Chondrocyte (in vitro differentiated cells): ENCODE data around the gene TBC1D22B. TPM values are rescaled to one million over a fixed set of nuclear protein-coding genes. Genes with fewer than 3 reads are reported as not detected.

ENCODE experiments used
- DNase-seq: peaks from one replicate; pipeline ENCODE4 v3.0.0; 2021; ENCODE audit warnings: mixed read lengths, low spot score
- H3K27ac Mint-ChIP-seq: one replicate; pipeline ENCODE4 v1.8.0; 2021; ENCODE audit warnings: mild to moderate bottlenecking, moderate library complexity, mixed read lengths; ENCODE audit not compliant: unreplicated experiment
- H3K27me3 Mint-ChIP-seq: 2 replicates; pipeline ENCODE4 v1.8.0; 2021; ENCODE audit warnings: low read depth, mixed read lengths
- H3K36me3 Mint-ChIP-seq: 2 replicates; pipeline ENCODE4 v1.8.0; 2021; ENCODE audit warnings: low read depth, mixed read lengths
- H3K4me1 Mint-ChIP-seq: 2 replicates; pipeline ENCODE4 v1.8.0; 2021; ENCODE audit warnings: low read depth, mild to moderate bottlenecking, mixed read lengths
- H3K4me3 Mint-ChIP-seq: one replicate; pipeline ENCODE4 v1.8.0; 2021; ENCODE audit warnings: mild to moderate bottlenecking, moderate library complexity, mixed read lengths; ENCODE audit not compliant: unreplicated experiment
- H3K9me3 Mint-ChIP-seq: 2 replicates; pipeline ENCODE4 v1.8.0; 2021; ENCODE audit warnings: low read depth, mixed read lengths
- CTCF ChIP-seq: fragments of 200-600 bp; sonication (generic); IDR thresholded peaks from 2 replicates; pipeline ENCODE4 v1.5.0; 2021; ENCODE audit warnings: antibody characterized with exemption, mild to moderate bottlenecking, moderate library complexity
- total RNA-seq: library from RNA; stranded (reverse); gene quantifications from 3 replicates; pipeline ENCODE4 v1.2.1, GENCODE V29; 2021

Gene TBC1D22B
- total RNA-seq, 1 donor from 2014 or later: 11.5 TPM

- Mint-ChIP-seq H3K27me3 (no peaks in the 10 kb centered on the region), H3K27ac (no peak overlapping the region), H3K4me1 (peaks cover 51% of the 10 kb centered on the region), H3K4me3 (no peak overlapping the region), H3K9me3 (no peaks in the 10 kb centered on the region), H3K36me3 (peaks cover 2% of the 10 kb centered on the region)
- DNase-seq: no peak
- no peak for TF ChIP-seq CTCF
Observed at GRCh38 chr6:37260444-37260843, 2.9 kb downstream of the TBC1D22B start.

DNA sequence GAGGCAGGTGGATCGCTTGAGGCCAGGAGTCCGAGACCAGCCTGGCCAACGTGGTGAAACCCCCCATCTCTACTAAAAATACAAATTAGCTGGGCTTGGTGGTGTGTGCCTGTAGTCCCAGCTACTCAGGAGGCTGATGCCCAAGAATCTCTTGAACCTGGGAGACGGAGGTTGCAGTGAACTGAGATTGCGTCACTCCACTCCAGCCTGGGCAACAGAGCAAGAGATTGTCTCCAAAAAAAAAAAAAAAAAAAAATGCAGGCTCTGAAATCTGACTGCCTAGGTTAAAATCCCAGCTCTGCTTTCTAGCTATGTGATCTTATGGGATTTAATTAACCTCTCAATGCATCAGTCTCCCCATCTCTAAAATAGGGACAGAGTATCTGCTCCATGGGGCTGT, 3.6 kb downstream of the TBC1D22B start:
- peaks cover 55% of the 10 kb centered on the region for H3K4me1 Mint-ChIP-seq
- H3K4me3 Mint-ChIP-seq: no peak overlapping the region
- H3K27me3 Mint-ChIP-seq: no peaks in the 10 kb centered on the region
- DNase-seq: no peak
- no peak for TF ChIP-seq CTCF
- no peak overlapping the region for H3K27ac Mint-ChIP-seq
- no peaks in the 10 kb centered on the region for H3K9me3 Mint-ChIP-seq
- H3K36me3 Mint-ChIP-seq: peaks cover 2% of the 10 kb centered on the region

GRCh38 chr6:37262446-37263026, 5.0 kb downstream of the TBC1D22B start:
- no peak overlapping the region for H3K27ac Mint-ChIP-seq
- no peaks in the 10 kb centered on the region for H3K27me3 Mint-ChIP-seq
- peaks cover 43% of the 10 kb centered on the region for H3K4me1 Mint-ChIP-seq
- H3K36me3 Mint-ChIP-seq: peaks cover 2% of the 10 kb centered on the region
- H3K9me3 Mint-ChIP-seq: no peaks in the 10 kb centered on the region
- no peak overlapping the region for H3K4me3 Mint-ChIP-seq
- DNase-seq: no peak
- TF ChIP-seq CTCF: no peak

DNA sequence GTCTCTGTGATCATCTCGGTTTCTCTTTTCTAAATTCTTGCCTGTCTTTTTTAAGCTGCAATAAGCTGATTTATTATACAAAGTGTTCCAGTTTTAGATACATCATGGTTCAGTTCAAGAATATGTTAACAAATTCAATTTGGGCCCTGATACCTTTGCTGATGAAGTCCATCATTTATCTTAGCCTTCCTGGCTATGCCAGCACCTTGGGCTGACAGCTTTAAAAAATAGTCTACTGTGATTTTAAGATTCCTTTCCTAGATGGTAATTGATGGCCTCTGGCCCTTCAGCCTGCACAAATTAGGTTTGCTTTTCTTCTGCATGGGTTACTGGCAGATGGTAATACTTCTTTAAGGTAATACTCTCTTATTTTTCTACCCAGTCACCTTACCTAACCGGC, 7.4 kb downstream of the TBC1D22B start:
- Mint-ChIP-seq H3K27me3 (no peaks in the 10 kb centered on the region), H3K4me1 (peaks cover 27% of the 10 kb centered on the region), H3K4me3 (no peak overlapping the region), H3K27ac (no peak overlapping the region), H3K36me3 (peaks cover 3% of the 10 kb centered on the region), H3K9me3 (no peaks in the 10 kb centered on the region)
- TF ChIP-seq CTCF: no peak
- no peak for DNase-seq

DNA sequence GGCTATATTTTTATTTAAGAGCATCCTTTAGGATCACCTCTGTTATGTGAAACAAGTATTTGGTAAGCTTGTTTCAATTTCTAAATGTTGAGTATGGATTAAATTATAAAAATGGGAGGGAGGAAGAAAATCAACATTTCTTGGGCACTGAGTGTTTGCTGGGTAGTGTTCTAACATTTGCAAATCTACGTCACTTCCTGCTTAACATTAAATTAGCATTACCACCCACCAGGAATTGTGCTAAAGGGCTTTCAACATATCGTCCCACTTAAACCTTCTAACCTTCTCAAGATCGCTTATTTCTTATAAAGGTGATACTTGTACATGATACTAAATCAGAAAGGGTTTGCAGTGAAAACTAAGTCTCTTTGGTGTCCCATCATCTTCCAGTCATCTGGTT, 8.3 kb downstream of the TBC1D22B start:
- TF ChIP-seq CTCF: no peak
- DNase-seq: no peak
- no peaks in the 10 kb centered on the region for H3K9me3 Mint-ChIP-seq
- H3K27me3 Mint-ChIP-seq: no peaks in the 10 kb centered on the region
- no peak overlapping the region for H3K4me3 Mint-ChIP-seq
- no peak overlapping the region for H3K27ac Mint-ChIP-seq
- H3K36me3 Mint-ChIP-seq: peaks cover 3% of the 10 kb centered on the region
- peaks cover 23% of the 10 kb centered on the region for H3K4me1 Mint-ChIP-seq
